ENCODE results near the gene SERPINB6. TPM values are rescaled to one million over a fixed set of nuclear protein-coding genes. Genes with fewer than 3 reads are reported as not detected.
"Not testable (repeated sequence)": the region's sequence is repeated elsewhere in the genome, so short reads cannot be mapped to it uniquely, and the experiment has no call there.

The SERPINB6 gene
- total RNA-seq, 2 donors from 2014 or later, result 9.1 to 26.4 TPM

DNA sequence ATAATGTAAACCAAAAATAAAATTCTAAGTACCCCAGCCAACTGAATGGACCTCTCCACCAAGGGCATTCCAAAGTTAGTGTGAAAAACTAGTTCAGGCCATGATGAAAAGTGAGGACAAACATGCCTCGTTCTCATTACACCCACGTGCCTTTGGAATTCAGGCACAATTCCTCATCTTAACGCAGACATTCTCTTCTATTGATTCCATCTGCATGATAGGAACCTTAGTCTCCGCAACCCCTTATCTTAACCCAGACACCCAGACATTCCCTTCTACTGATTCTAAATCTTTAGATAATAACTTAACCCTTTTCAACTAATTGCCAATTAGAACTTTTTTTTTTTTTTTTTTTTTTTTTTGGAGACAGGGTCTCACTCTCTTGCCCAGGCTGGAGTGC lies 7.6 kb upstream of the SERPINB6 start:
- H3K9me3 ChIP-seq (ENCODE audit: control insufficient read depth, low read length, poor library complexity, severe bottlenecking), result no peaks in the 10 kb centered on the region
- peaks cover 64% of the 10 kb centered on the region for H3K27me3 Mint-ChIP-seq
- no peak overlapping the region for H3K4me3 Mint-ChIP-seq
- H3K36me3 Mint-ChIP-seq (ENCODE audit: low read depth), result peaks cover 7% of the 10 kb centered on the region
- DNase-seq (no peak), ATAC-seq (no peak)
- H3K4me1 Mint-ChIP-seq, result peaks cover 6% of the 10 kb centered on the region
- no peak overlapping the region for H3K27ac Mint-ChIP-seq

DNA sequence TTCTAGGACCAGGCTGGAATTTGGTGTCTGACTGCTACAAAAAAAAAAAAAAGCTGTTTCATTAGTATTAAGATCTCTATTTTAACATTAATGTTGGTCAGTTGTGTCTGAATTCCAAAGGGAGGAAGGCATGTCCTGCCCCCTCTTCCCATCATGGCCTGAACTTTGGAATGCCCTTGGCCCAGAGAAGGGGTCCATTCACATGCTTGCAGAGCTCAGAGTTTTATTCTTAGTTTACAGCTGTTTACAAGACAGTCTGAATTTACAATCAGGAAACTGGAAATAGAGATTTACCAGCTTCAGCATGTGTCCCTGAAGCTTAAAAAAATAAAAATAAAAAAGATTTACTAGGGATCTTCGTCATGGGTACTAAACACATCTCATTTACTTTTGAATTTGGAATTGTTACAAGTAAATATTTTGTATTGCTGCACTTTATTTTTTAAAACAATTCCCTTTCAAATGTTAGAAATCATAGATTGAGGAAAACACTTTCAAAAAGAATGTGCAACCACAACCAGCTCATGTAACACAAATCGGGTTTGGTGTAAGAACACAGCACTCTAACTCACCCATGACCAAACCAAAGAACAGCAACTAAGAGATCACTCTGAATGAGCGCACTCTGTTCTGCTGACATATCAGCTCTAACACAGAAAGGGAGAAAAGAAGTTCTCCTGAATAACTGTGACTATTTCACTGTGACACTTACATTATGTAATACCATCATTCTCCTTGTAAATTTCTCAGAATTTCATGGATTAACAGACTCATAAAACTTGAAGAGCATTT lies 6.6 kb upstream of the SERPINB6 start:
- no peak overlapping the region for H3K4me3 Mint-ChIP-seq
- H3K27ac Mint-ChIP-seq, result no peak overlapping the region
- H3K4me1 Mint-ChIP-seq, result peaks cover 2% of the 10 kb centered on the region
- H3K36me3 Mint-ChIP-seq (ENCODE audit: low read depth), result peaks cover 5% of the 10 kb centered on the region
- DNase-seq (no peak), ATAC-seq (no peak)
- peaks cover 64% of the 10 kb centered on the region for H3K27me3 Mint-ChIP-seq
- no peaks in the 10 kb centered on the region for H3K9me3 ChIP-seq (ENCODE audit: control insufficient read depth, low read length, poor library complexity, severe bottlenecking)

DNA sequence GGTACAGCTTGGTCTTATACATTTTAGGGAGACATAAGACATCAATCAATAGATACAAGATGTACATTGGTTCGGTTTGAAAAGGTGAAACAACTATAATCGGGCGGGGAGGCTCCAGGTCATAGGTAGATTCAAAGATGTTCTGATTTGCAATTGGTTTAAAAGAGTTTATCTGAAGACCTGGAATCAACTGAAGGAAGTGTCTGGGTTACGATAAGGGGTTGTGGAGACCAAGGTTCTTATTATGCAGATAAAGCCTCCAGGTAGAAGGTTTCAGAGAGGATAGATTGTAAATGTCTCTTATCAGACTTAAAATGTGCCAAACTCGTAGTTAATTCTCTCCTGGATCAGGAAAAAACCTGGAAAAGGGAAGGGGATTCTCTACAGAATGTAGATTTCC lies 5.9 kb upstream of the SERPINB6 start:
- ATAC-seq (no peak), DNase-seq (no peak)
- Mint-ChIP-seq H3K4me1 (peaks cover 2% of the 10 kb centered on the region), H3K36me3 (ENCODE audit: low read depth) (peaks cover 2% of the 10 kb centered on the region), H3K4me3 (no peak overlapping the region), H3K27me3 (peaks cover 59% of the 10 kb centered on the region), H3K27ac (no peak overlapping the region)
- H3K9me3 ChIP-seq (ENCODE audit: control insufficient read depth, low read length, poor library complexity, severe bottlenecking), result no peaks in the 10 kb centered on the region

DNA sequence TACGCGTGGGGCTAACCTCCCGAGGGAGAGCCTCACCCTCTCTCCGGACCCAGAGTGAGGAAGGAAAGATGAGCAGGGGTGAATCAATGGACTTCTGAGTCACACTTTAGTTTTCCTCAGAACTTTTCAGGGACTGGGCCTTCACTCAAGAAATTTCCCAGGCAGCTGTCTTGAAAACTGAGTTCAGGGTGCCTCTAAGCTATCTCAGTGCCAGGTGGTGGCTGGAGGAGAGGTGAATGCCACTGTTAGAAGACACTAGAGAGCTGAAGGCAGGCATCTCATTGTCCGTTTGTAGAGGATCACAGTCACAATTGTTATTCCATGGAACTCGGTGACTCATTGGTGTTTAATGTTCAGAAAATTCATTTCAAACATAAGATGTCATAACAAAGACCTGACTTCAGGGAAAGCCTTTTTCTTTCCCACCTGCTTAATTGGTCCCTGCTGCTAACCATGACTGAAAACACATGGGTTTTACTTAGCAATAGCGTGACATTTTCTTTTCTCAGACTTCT lies 5.3 kb upstream of the SERPINB6 start:
- H3K9me3 ChIP-seq (ENCODE audit: control insufficient read depth, low read length, poor library complexity, severe bottlenecking), result no peaks in the 10 kb centered on the region
- Mint-ChIP-seq H3K27ac (no peak overlapping the region), H3K27me3 (peaks cover 54% of the 10 kb centered on the region), H3K4me3 (no peak overlapping the region), H3K4me1 (peaks cover 6% of the 10 kb centered on the region), H3K36me3 (ENCODE audit: low read depth) (peaks cover 2% of the 10 kb centered on the region)
- ATAC-seq, result no peak
- DNase-seq, result no peak

DNA sequence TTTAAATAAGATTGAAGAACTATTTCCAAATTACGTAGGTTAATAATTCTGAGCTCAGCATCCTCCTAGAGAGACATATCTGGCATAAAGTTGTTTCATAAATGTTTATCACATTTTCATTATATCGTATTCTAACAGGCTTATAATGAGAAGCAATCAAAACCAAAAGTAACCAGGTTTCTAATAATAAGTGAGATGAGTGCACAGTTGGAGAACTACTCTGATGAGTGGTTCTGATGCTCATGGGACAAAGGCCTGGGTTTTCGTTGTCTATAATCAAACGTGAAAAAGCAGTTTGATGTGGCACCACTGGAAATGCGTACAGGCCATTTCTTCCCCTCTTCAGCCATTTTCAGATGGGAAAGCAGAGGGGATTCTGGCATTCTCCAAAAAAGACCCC lies 4.7 kb upstream of the SERPINB6 start:
- Mint-ChIP-seq H3K4me3 (no peak overlapping the region), H3K27me3 (peaks cover 48% of the 10 kb centered on the region), H3K36me3 (ENCODE audit: low read depth) (peaks cover 2% of the 10 kb centered on the region), H3K4me1 (peaks cover 7% of the 10 kb centered on the region), H3K27ac (no peak overlapping the region)
- H3K9me3 ChIP-seq (ENCODE audit: control insufficient read depth, low read length, poor library complexity, severe bottlenecking), result no peaks in the 10 kb centered on the region
- DNase-seq (no peak), ATAC-seq (no peak)

DNA sequence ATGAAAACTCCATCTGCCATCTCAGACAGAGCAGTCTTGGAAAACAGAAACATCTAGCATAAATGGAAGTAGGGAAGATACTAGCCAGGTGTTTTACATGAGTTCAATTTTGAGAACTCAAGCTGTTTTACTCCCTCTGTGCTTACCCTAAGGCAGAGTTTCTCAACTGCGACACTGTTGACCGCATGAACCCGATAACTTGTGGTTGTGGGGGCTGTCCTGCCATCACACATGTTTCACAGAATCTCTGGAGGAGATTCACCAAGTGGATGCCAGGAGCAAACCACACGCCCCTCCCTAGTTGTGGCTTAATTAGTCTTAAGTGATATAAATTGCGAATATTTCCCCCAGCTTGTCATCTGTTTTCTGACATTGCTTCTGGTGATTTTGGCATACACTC lies 2.3 kb upstream of the SERPINB6 start:
- no peak overlapping the region for H3K27ac Mint-ChIP-seq
- no peak for ATAC-seq
- H3K4me1 Mint-ChIP-seq, result peaks cover 9% of the 10 kb centered on the region
- no peak for DNase-seq
- no peak overlapping the region for H3K4me3 Mint-ChIP-seq
- peaks cover 31% of the 10 kb centered on the region for H3K27me3 Mint-ChIP-seq
- H3K36me3 Mint-ChIP-seq (ENCODE audit: low read depth), result no peaks in the 10 kb centered on the region
- no peaks in the 10 kb centered on the region for H3K9me3 ChIP-seq (ENCODE audit: control insufficient read depth, low read length, poor library complexity, severe bottlenecking)

DNA sequence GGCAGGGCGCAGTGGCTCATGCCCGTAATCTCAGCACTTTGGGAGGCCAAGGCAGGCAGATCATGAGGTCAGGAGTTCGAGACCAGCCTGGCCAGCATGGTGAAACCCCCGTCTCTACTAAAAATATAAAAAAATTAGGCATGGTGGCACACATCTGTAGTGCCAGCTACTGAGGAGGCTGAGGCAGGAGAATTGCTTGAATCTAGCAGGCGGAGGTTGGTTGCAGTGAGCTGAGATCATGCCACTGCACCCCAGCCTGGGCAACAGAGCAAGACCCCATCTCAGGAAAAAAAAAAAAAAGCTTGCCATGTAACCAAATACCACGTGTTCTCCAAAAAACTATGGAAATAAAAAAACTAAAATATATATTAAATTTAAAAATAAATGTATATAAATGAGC lies 1.8 kb upstream of the SERPINB6 start:
- H3K27ac Mint-ChIP-seq, result not testable (repeated sequence)

DNA sequence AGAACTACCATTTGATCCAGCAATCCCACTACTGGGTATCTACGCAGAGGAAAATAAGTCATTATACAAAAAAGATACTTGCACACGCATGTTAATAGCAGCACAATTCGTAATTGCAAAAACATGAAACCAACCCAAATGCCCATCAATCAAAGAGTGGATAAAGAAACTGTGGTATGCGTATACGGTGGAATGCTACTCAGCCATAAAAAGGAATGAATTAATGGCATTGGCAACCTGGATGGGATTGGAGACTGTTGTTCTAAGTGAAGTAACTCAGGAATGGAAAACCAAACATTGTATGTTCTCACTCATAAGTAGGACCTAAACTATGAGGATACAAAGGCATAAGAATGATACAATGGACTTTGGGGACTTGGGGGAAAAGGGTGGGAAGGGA lies 1.3 kb upstream of the SERPINB6 start:
- not testable (repeated sequence) for H3K36me3 Mint-ChIP-seq (ENCODE audit: low read depth); H3K27ac Mint-ChIP-seq; H3K4me1 Mint-ChIP-seq; DNase-seq; H3K9me3 ChIP-seq (ENCODE audit: control insufficient read depth, low read length, poor library complexity, severe bottlenecking); ATAC-seq; H3K4me3 Mint-ChIP-seq
- peaks cover 21% of the 10 kb centered on the region for H3K27me3 Mint-ChIP-seq

More for the DNA sequence above, 1.8 kb upstream of the SERPINB6 start:
- not testable (repeated sequence) for H3K9me3 ChIP-seq (ENCODE audit: control insufficient read depth, low read length, poor library complexity, severe bottlenecking); H3K4me1 Mint-ChIP-seq; DNase-seq; H3K4me3 Mint-ChIP-seq; ATAC-seq; H3K36me3 Mint-ChIP-seq (ENCODE audit: low read depth)
- peaks cover 26% of the 10 kb centered on the region for H3K27me3 Mint-ChIP-seq

DNA sequence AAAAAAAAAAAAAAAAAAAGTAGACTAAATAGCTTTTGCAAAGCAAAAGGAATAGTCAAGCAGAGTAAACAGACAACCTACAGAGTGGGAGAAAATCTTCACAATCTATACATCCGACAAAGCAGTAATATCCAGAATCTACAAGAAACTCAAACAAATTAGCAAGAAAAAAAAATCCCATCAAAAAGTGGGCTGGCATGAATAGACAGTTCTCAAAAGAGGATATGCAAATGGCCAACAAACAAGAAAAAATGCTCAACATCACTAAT lies 786 bp upstream of the SERPINB6 start:
- H3K9me3 ChIP-seq (ENCODE audit: control insufficient read depth, low read length, poor library complexity, severe bottlenecking); ATAC-seq; DNase-seq; H3K27ac Mint-ChIP-seq; H3K36me3 Mint-ChIP-seq (ENCODE audit: low read depth): not testable (repeated sequence)
- Mint-ChIP-seq H3K4me1 (peaks cover 13% of the 10 kb centered on the region), H3K4me3 (peak overlapping the region; percentile 80), H3K27me3 (peaks cover 16% of the 10 kb centered on the region)

DNA sequence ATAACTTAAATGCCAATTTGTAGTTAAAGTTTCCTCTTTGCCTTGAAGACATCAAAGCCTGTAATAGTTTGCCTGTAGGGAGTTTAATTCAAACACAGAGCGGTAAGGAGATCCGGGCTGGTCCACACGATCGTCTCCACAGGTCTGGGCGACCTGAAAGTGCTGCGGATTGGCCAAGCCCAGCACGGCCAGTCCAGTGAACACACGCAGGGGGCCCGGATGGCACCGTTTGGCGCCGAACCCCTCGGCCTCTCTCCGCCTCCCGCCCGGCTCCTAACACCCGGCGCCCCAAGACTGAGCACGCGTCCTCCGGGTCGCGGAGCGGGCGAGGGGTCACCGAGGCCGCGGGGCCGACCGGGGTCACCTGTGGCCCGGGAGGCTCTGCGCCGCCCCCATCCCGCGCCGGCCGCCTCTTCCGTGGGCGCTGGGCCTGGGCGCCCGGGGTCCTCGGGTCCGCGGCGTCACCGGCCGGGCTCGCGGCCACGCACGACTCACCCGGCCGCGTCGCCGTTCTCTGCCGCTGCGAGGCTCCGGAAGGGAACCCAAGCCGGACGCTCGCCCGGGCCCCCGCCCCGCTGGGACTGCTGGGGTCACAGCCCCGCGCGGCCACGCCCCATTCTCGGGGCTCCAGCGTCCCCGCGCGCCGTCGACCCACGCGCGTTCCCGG lies 481 bp downstream of the SERPINB6 start:
- peak; percentile 62 for ATAC-seq
- peak in 2 of 3 donors; percentile 21 to 31 for DNase-seq
- Mint-ChIP-seq H3K4me3 (peak overlapping the region; percentile 93), H3K27ac (peak overlapping the region; percentile 66), H3K4me1 (peaks cover 14% of the 10 kb centered on the region), H3K36me3 (ENCODE audit: low read depth) (no peaks in the 10 kb centered on the region), H3K27me3 (peaks cover 7% of the 10 kb centered on the region)
- H3K9me3 ChIP-seq (ENCODE audit: control insufficient read depth, low read length, poor library complexity, severe bottlenecking), result no peaks in the 10 kb centered on the region

DNA sequence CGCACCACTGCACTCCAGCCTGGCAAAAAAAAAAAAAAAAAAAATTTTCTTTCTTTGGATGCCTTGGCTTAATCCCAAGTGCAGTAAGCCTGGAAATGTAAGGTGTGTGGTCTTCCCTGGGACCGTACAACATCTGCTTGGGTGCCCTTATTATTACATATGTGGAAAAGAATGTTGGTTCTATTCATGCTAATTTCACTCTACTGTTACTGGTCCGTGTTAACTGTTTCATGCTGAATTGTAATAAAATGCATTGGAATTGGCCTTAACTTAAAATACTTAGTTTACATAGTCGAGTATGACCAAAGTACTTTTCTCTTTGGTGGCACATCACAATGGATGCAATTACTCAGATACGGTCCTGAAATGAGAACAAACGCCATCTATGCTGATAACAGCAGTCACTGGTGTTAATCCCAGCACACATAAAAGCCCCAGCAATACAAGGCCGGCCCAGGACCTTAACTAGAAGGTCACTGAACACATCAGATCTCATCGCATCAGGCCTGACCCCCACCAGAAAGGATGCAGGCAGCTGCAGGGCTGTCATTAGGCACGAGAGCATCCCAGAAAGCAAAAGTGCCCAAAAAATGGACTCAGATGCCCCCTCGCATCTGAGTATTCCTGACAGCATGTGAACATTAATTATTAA lies 1.2 kb downstream of the SERPINB6 start:
- DNase-seq, result no peak

DNA sequence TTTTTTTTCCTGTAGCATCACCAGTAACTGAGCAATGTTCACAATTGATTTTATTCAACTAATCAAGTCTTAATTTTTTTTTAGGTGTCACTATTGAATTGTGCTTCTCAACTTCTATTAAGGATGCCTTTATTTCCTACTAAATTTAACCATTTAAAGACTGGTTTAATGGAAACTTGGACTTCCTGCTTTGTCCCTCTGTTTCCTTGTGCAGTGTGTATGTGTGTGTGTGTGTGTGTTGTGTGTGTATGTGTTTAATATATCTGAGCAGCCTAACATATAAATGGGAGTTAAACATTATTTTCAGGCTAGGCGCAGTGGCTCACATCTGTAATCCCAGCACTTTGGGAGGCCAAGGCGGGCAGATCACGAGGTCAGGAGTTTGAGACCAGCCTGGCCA lies 1.8 kb downstream of the SERPINB6 start:
- H3K9me3 ChIP-seq (ENCODE audit: control insufficient read depth, low read length, poor library complexity, severe bottlenecking), result no peaks in the 10 kb centered on the region
- Mint-ChIP-seq H3K36me3 (ENCODE audit: low read depth) (no peaks in the 10 kb centered on the region), H3K27ac (no peak overlapping the region), H3K4me1 (peaks cover 14% of the 10 kb centered on the region), H3K4me3 (peak overlapping the region; percentile 60), H3K27me3 (peaks cover 5% of the 10 kb centered on the region)
- ATAC-seq (no peak), DNase-seq (no peak)

More for the DNA sequence above, 1.2 kb downstream of the SERPINB6 start:
- Mint-ChIP-seq H3K27ac (peak overlapping the region; percentile 66), H3K4me3 (peak overlapping the region; percentile 93), H3K27me3 (peaks cover 7% of the 10 kb centered on the region), H3K4me1 (peaks cover 14% of the 10 kb centered on the region), H3K36me3 (ENCODE audit: low read depth) (no peaks in the 10 kb centered on the region)
- no peaks in the 10 kb centered on the region for H3K9me3 ChIP-seq (ENCODE audit: control insufficient read depth, low read length, poor library complexity, severe bottlenecking)
- no peak for ATAC-seq

DNA sequence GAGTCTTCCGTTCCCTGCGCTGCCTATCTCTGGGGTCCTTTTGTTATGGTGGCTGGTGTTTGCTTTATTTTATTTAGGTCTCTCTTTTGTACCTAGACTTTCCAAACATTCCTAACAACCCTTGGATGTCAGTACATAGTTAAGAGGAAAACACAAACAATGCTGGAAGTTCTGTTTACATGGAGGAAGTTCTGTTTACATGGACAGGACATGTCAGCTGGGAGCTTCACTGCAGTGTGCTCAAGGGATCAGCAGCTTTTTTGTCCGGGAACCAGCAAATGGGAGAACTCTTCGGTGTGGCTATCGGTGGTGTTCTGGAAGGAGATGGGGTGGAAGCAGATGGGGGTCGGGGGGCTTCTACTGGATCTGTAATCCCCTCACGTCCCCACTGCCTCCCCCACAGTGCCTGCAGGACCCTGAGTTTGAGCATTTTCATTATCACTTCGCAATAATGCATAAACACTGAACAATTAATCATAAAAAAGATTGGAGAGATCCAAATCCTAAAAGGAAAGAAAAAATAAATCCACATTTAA lies 2.7 kb downstream of the SERPINB6 start:
- H3K36me3 Mint-ChIP-seq (ENCODE audit: low read depth), result no peaks in the 10 kb centered on the region
- H3K27ac Mint-ChIP-seq, result peak overlapping the region; percentile 21
- ATAC-seq, result no peak
- H3K4me3 Mint-ChIP-seq, result no peak overlapping the region
- H3K4me1 Mint-ChIP-seq, result peaks cover 14% of the 10 kb centered on the region
- DNase-seq, result no peak
- H3K9me3 ChIP-seq (ENCODE audit: control insufficient read depth, low read length, poor library complexity, severe bottlenecking), result no peaks in the 10 kb centered on the region
- no peaks in the 10 kb centered on the region for H3K27me3 Mint-ChIP-seq

All from T-helper 17 cell (primary cell).